ENCODE measurements around the gene KRTAP13-3.

KRTAP13-3 gene, protein sequence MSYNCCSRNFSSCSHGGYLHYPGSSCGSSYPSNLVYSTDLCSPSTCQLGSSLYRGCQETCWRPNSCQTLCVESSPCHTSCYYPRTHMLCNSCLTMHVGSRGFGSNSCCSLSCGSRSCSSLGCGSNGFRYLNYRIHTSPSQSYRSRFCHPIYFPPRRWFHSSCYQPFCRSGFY

GRCh38 chr21:30425826-30426225 lies at the start of gene KRTAP13-3:
Gene KRTAP13-3, minus strand, starts transcription at chr21:30425926. Its CDS starts 14 bp downstream, at chr21:30425912.
- no peak for FAIRE-seq

DNA sequence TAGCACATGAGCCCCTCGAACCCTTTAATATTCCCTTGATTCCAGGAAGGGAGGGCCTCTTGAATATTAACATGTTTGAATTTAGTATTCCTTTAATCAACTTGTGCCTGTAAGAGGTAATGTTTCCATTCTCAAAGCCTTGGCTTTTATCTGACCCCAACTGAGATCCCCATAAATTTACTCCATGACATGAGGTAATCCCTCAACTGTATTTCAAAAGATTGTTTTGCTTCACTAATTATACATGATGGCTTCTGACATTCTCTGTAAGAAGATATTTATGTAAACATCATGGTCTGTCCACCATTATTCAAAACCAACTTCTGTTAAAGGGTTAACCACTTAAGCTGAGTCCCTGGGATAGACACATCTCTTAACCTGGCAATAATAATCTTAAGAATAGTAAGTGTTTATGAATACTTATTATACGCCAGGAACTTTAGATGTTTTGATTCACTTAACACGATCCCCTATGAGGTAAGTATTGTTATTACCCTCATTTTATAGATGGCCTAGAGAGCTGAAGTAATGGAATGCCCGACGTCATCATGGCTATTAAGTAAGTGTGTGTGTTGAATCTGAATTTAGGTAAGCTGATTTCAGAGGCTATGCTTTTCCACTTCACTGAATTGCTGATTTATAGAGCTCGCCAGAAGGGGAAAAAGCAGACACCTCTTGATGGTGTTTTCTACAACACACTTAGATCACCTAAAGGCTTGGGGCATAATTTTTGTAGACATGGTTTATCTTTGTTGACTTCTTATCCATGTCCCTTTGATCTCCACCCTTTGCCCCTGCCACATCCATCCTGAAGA lies 43.4 kb upstream of the KRTAP13-3 start:
- FAIRE-seq, result no peak

DNA sequence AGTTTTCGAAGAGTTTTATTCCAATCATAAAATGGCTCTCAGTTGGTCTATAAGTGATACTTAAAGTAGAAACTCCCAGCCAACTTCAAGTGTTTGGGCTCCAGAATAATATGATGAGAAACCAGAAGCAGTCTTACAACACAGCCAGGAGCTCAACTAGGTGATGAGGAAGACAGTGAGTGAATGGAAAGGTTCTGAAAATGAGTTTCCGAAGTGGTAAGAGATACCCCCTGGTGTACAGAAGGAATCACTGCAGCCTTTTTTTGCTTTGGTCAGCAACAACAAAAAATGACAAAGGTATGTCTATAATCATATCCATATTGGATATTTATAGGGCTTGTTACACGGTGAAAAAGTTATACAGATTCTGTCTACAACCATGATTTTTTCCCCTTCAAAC lies 38.0 kb upstream of the KRTAP13-3 start:
- no peak for FAIRE-seq

- no peak for FAIRE-seq
Measured at GRCh38 chr21:30448514-30448913, 22.8 kb upstream of the KRTAP13-3 start.

DNA sequence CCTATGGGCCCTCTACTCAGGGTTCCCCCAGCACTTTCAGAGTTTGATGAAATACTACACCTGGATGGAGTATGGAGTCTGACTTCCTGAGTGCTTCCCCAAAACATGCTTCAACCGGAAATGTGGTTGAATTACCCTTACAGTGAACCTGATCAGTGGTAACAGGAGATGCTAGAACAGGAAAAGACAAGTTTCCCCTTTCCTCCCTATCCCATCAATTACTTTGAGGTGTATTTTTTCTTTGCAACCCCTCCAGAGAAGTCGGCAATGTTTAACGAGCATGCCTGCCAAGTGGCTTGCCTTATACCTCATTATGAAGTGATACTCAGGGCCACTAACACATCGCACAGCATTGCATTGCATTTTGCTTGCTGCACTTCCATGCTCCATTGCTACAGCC lies 21.3 kb upstream of the KRTAP13-3 start:
- FAIRE-seq, result no peak

DNA sequence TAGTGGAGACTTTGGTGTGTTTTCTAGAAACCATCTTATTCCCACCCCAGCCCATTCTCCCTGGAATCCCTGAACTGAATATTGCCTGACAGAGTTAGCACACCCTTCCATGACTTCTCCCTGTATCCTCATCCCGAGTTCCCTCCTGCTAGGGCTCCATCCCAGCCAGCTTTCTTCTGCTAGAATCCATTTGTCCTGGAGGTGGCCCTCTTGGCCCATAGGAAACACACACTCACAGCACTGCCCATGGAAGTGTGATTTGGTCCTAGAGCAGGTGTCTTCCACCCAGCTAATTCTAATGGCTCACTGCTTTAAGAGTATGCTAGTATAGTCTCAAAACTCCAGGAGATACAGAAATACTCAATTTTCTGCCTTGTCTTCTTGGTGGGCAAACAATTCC lies 18.5 kb upstream of the KRTAP13-3 start:
- no peak for FAIRE-seq

GRCh38 chr21:30443226-30443625 lies 17.5 kb upstream of the KRTAP13-3 start:
- no peak for FAIRE-seq

GRCh38 chr21:30439975-30440374 lies 14.2 kb upstream of the KRTAP13-3 start, which contains the start of gene KRTAP15-1:
Gene KRTAP15-1, plus strand, starts transcription at chr21:30440275. Its CDS starts 53 bp downstream, at chr21:30440328.
- FAIRE-seq, result no peak

- no peak for FAIRE-seq
Measured at GRCh38 chr21:30437010-30437565, 11.4 kb upstream of the KRTAP13-3 start.

GRCh38 chr21:30434033-30434631 lies 8.4 kb upstream of the KRTAP13-3 start:
- no peak for FAIRE-seq

DNA sequence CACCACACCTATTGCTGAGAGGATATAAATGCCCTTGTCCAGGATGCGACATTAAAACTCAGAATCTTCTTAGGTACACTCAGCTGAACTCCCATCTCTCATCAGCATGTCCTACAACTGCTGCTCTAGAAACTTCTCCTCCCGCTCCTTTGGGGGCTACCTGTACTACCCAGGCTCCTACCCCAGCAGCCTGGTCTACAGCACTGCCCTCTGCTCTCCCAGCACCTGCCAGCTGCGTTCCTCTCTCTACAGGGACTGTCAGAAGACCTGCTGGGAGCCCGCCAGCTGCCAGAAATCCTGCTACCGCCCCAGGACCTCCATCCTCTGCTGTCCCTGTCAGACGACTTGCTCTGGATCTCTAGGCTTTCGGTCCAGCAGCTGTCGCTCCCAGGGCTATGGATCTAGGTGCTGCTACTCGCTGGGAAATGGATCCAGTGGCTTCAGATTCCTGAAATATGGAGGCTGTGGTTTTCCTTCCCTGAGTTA lies 4.5 kb upstream of the KRTAP13-3 start, which contains the start of gene KRTAP13-4:
TSS of gene KRTAP13-4 (plus strand) at position 51 of the 486 bp plus-strand sequence. CDS start at position 107, 56 bp downstream.
- no peak for FAIRE-seq

- no peak for FAIRE-seq
Measured at GRCh38 chr21:30426731-30427130, 1.0 kb upstream of the KRTAP13-3 start.

GRCh38 chr21:30415993-30416392 lies 9.7 kb downstream of the KRTAP13-3 start:
- no peak for FAIRE-seq

GRCh38 chr21:30408782-30409494 lies 16.8 kb downstream of the KRTAP13-3 start:
- no peak for FAIRE-seq

DNA sequence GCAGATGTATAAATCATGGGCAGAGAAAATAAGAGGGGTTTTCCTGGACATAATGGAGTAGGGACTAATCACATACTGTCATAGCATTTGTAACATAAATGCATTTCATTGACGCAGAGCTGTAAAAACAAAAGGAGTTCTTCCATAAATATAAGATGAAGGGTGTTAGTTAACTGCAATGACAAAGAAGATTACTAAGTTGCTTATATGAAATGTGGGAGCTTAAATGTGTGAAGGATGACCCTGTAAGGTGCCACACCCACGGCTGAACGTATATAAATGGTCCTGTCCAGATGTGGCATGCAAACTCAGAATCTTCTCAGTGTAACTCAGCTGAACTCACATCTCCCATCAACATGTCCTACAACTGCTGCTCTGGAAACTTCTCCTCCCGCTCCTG lies 30.0 kb downstream of the KRTAP13-3 start, which contains the start of gene KRTAP13-1:
TSS of gene KRTAP13-1 (plus strand) at position 301 of the 400 bp plus-strand sequence. CDS start at position 357, 56 bp downstream.
- no peak for FAIRE-seq

DNA sequence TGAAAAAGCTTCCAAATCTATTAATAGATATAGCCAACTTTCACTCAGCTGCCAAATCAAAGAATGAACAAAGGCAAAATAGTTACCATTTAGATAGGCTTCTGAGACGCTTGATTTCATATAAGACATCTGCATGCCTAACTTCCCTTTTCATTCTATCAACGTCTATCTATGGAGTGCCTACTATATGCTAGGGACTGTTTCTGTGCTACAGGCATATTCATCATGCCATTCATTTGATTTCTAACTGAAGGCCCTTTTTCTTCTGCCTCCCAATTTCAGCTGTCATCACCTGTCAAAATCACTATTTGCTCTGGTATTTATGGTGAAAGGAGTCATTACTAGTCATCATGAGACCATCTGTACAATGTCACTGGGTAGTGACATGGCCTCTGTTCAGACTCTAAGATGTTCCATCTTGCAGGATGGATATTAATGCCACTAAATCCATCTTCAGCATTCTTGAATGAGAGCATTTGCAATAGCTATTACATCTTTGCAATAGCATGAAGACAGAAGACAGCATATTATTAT lies 34.2 kb downstream of the KRTAP13-3 start:
- no peak for FAIRE-seq

DNA sequence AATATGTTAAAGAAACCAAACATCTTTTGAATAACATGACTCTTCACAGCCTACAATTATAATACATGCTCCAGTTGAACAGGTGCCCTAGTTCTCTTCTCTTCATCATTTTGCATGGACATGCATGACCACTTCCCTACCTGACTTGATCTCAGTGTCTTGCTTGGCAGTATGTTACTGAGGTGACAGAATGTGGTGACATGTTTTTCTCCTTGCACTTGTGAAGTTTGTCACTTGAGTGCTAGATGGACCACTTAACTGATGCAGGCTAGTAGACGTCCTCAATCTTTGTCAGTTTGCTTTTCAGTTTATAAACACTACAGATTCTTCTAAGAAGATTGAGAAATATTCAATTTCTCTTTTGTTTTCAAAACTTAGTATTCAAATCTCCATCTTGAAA lies 43.5 kb downstream of the KRTAP13-3 start:
- no peak for FAIRE-seq

All from G401.6 (cell line).